ENCODE measurements around the gene MRPL17. TPM values are rescaled to one million over a fixed set of nuclear protein-coding genes. Genes with fewer than 3 reads are reported as not detected.

The MRPL17 gene
- total RNA-seq, 2 donors from 2014 or later = 57.6 to 72.6 TPM

DNA sequence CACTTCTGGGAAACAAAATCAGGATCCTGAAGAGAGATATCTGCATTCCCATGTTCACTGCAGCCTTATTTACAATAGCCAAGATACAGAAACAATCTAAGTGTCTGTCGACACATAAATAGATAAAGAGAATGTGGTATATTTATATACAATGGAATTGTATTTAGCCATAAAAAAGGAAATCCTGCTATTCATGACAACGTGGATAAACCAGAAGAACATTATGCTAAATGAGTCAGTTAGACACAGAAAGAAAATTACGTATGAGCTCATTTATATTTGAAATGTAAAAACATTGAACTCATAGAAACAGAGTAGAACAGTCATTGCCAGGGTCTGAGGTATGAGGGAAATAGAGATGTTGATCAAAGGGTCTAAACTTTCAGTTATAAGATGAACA lies 6.1 kb downstream of the MRPL17 start:
- H3K27me3 Mint-ChIP-seq (ENCODE audit: insufficient read depth) = peaks cover 7% of the 10 kb centered on the region
- H3K4me1 Mint-ChIP-seq = peaks cover 16% of the 10 kb centered on the region
- peaks cover 16% of the 10 kb centered on the region for H3K36me3 Mint-ChIP-seq (ENCODE audit: low read depth)
- H3K9me3 Mint-ChIP-seq = no peaks in the 10 kb centered on the region
- H3K27ac ChIP-seq (ENCODE audit: low read depth, low read length) = no peak overlapping the region
- H3K9ac ChIP-seq (ENCODE audit: extremely low read depth, low read length, poor library complexity, severe bottlenecking) = no peak overlapping the region
- no peak for DNase-seq
- WGBS, 2 experiments (ENCODE audit: insufficient coverage in 1 of 2, insufficient read length in 1 of 2) = 79 to 87% methylated on average over 2 to 3 of the region's 3 CpGs
- H3K4me1 ChIP-seq (ENCODE audit: control insufficient read depth, insufficient read depth, low read length) = peaks cover 6% of the 10 kb centered on the region
- H3K4me3 Mint-ChIP-seq = no peak overlapping the region
- TF ChIP-seq, protein P1, sequence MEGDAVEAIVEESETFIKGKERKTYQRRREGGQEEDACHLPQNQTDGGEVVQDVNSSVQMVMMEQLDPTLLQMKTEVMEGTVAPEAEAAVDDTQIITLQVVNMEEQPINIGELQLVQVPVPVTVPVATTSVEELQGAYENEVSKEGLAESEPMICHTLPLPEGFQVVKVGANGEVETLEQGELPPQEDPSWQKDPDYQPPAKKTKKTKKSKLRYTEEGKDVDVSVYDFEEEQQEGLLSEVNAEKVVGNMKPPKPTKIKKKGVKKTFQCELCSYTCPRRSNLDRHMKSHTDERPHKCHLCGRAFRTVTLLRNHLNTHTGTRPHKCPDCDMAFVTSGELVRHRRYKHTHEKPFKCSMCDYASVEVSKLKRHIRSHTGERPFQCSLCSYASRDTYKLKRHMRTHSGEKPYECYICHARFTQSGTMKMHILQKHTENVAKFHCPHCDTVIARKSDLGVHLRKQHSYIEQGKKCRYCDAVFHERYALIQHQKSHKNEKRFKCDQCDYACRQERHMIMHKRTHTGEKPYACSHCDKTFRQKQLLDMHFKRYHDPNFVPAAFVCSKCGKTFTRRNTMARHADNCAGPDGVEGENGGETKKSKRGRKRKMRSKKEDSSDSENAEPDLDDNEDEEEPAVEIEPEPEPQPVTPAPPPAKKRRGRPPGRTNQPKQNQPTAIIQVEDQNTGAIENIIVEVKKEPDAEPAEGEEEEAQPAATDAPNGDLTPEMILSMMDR (conservative IDR thresholded peaks at IDR 0.05) = no peak
- no peaks in the 10 kb centered on the region for H3K27me3 ChIP-seq (ENCODE audit: control insufficient read depth, insufficient read depth, low read length, poor library complexity, severe bottlenecking)
- peaks cover 16% of the 10 kb centered on the region for H3K36me3 ChIP-seq (ENCODE audit: control insufficient read depth, insufficient read depth, low read length)
- no peak overlapping the region for H3K27ac Mint-ChIP-seq
- no peaks in the 10 kb centered on the region for H3K9me3 ChIP-seq (ENCODE audit: control insufficient read depth, low read length)
- no peak overlapping the region for H3K4me3 ChIP-seq (ENCODE audit: low read length)

DNA sequence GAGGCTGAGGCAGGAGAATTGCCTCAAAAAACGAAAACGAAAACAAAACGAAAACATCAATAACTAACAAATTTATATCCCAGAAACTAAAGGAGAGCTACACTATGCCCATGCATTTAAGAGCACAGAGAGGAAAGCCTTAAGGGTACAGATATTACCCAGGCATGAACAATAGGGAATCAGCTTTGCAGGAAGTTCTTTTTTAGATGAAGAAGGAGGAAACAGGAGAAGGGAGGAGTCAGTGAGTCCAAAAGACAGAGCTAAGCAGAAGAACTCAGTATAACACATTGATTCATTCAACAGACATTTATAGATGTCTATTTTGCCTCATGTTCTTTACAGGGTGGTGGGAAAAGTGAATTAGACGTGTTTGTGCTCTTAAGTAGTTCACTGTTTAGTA lies 8.3 kb downstream of the MRPL17 start:
- DNase-seq = no peak
- no peak overlapping the region for H3K4me3 Mint-ChIP-seq
- no peaks in the 10 kb centered on the region for H3K36me3 ChIP-seq (ENCODE audit: control insufficient read depth, insufficient read depth, low read length)
- peaks cover 10% of the 10 kb centered on the region for H3K4me1 Mint-ChIP-seq
- no peak overlapping the region for H3K27ac Mint-ChIP-seq
- no peaks in the 10 kb centered on the region for H3K9me3 ChIP-seq (ENCODE audit: control insufficient read depth, low read length)
- no peak overlapping the region for H3K9ac ChIP-seq (ENCODE audit: extremely low read depth, low read length, poor library complexity, severe bottlenecking)
- no peak overlapping the region for H3K27ac ChIP-seq (ENCODE audit: low read depth, low read length)
- peaks cover 2% of the 10 kb centered on the region for H3K36me3 Mint-ChIP-seq (ENCODE audit: low read depth)
- no peaks in the 10 kb centered on the region for H3K27me3 ChIP-seq (ENCODE audit: control insufficient read depth, insufficient read depth, low read length, poor library complexity, severe bottlenecking)
- TF ChIP-seq, protein P1 (conservative IDR thresholded peaks at IDR 0.05) = no peak
- no peak overlapping the region for H3K4me3 ChIP-seq (ENCODE audit: low read length)
- H3K27me3 Mint-ChIP-seq (ENCODE audit: insufficient read depth) = peaks cover 9% of the 10 kb centered on the region
- H3K4me1 ChIP-seq (ENCODE audit: control insufficient read depth, insufficient read depth, low read length) = no peaks in the 10 kb centered on the region
- 90% methylated on average over 4 of the region's 4 CpGs; no CpG with 5 or more reads in 1 of the 2 experiments for WGBS, 2 experiments (ENCODE audit: insufficient coverage in 1 of 2, insufficient read length in 1 of 2)
- H3K9me3 Mint-ChIP-seq = no peaks in the 10 kb centered on the region

DNA sequence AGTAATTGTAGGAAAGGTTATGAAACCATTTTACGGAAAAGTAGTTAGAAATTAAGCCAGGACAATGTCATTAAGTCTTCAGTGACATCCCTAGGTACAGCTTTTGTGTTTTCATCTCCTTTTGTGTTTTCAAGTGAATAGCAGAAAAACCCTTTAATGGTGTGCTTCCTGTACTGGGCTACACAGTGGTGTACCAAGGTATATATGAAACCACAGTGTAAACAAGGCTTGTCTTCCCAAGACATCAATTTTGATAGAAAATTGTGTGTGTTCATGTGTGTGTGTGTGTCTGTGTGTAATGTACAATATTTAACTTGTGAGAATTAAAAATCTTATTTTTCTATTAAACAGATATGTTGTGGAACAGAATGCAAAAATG lies 8.9 kb downstream of the MRPL17 start:
- H3K27ac ChIP-seq (ENCODE audit: low read depth, low read length) = no peak overlapping the region
- H3K27ac Mint-ChIP-seq = no peak overlapping the region
- H3K4me1 Mint-ChIP-seq = peaks cover 7% of the 10 kb centered on the region
- TF ChIP-seq, protein P1 (conservative IDR thresholded peaks at IDR 0.05) = no peak
- WGBS, 2 experiments (ENCODE audit: insufficient coverage in 1 of 2, insufficient read length in 1 of 2) = 86 to 94% methylated on average over 1 of the region's 1 CpG
- H3K36me3 Mint-ChIP-seq (ENCODE audit: low read depth) = no peaks in the 10 kb centered on the region
- no peak overlapping the region for H3K4me3 ChIP-seq (ENCODE audit: low read length)
- DNase-seq = no peak
- H3K9ac ChIP-seq (ENCODE audit: extremely low read depth, low read length, poor library complexity, severe bottlenecking) = no peak overlapping the region
- H3K27me3 Mint-ChIP-seq (ENCODE audit: insufficient read depth) = peaks cover 9% of the 10 kb centered on the region
- no peak overlapping the region for H3K4me3 Mint-ChIP-seq
- H3K27me3 ChIP-seq (ENCODE audit: control insufficient read depth, insufficient read depth, low read length, poor library complexity, severe bottlenecking) = no peaks in the 10 kb centered on the region
- H3K9me3 ChIP-seq (ENCODE audit: control insufficient read depth, low read length) = no peaks in the 10 kb centered on the region
- no peaks in the 10 kb centered on the region for H3K9me3 Mint-ChIP-seq
- no peaks in the 10 kb centered on the region for H3K4me1 ChIP-seq (ENCODE audit: control insufficient read depth, insufficient read depth, low read length)
- H3K36me3 ChIP-seq (ENCODE audit: control insufficient read depth, insufficient read depth, low read length) = no peaks in the 10 kb centered on the region

Data from endodermal cell (in vitro differentiated cells).